Keratinocyte (primary cell): ENCODE results near the gene NREP. TPM values are rescaled to one million over a fixed set of nuclear protein-coding genes. Genes with fewer than 3 reads are reported as not detected.
A peak's percentile ranks its signal among the peaks of the same experiment; 100 is the strongest.

Experiments used
- DNase-seq: peaks from one replicate; pipeline ENCODE4 v3.0.0-alpha.2; 2011; ENCODE audit warnings: low read depth, missing footprints, low spot score
- FAIRE-seq: peaks from 2 replicates; lab custom pipeline; 2011; peaks lifted over from hg19 to GRCh38; lab: Jason Lieb, UNC
- H2AFZ ChIP-seq: 2 replicates; pipeline ENCODE4 v1.6.0; 2012; ENCODE audit warnings: low read length, control low read depth, inconsistent platforms; ENCODE audit not compliant: control insufficient read depth
- H3K27ac ChIP-seq: 2 replicates; pipeline ENCODE4 v1.5.1; 2011; ENCODE audit warnings: low read length; ENCODE audit not compliant: control insufficient read depth, insufficient read depth
- H3K27me3 ChIP-seq: 3 replicates; pipeline ENCODE4 v1.6.0; 2011; ENCODE audit warnings: low read length; ENCODE audit not compliant: control insufficient read depth, insufficient read depth; ENCODE audit errors: extremely low read depth
- H3K36me3 ChIP-seq, 2 experiments: 2 replicates in 1 of 2; 3 replicates in 1 of 2; pipeline ENCODE4 v1.5.1; 2011; ENCODE audit warnings: low read length in 2 of 2, mild to moderate bottlenecking in 1 of 2; ENCODE audit not compliant: control insufficient read depth in 2 of 2, insufficient read depth in 2 of 2; ENCODE audit errors: extremely low read depth in 1 of 2
- H3K4me1 ChIP-seq: 3 replicates; pipeline ENCODE4 v1.5.1; 2011; ENCODE audit warnings: low read length; ENCODE audit not compliant: control insufficient read depth, insufficient read depth; ENCODE audit errors: extremely low read depth
- H3K4me2 ChIP-seq: 3 replicates; pipeline ENCODE4 v1.6.0; 2011; ENCODE audit warnings: low read depth, low read length; ENCODE audit not compliant: control insufficient read depth, insufficient read depth; ENCODE audit errors: extremely low read depth
- H3K4me3 ChIP-seq, 3 experiments: fragments of 200-600 bp in 1 of 3; sonication (generic) in 1 of 3; 2 replicates in 2 of 3; 3 replicates in 1 of 3; pipeline ENCODE4 v1.5.1; 2011 to 2016; ENCODE audit warnings: low read length in 3 of 3, mild to moderate bottlenecking in 3 of 3, control low read depth in 2 of 3, inconsistent platforms in 1 of 3, low read depth in 1 of 3, mixed read lengths in 1 of 3, mixed run types in 1 of 3, moderate library complexity in 1 of 3; ENCODE audit not compliant: control insufficient read depth in 2 of 3, insufficient read depth in 2 of 3; ENCODE audit errors: extremely low read depth in 1 of 3
- H3K79me2 ChIP-seq: 2 replicates; pipeline ENCODE4 v1.6.0; 2012; ENCODE audit warnings: low read length; ENCODE audit not compliant: control insufficient read depth, insufficient read depth
- H3K9ac ChIP-seq: 3 replicates; pipeline ENCODE4 v1.6.0; 2011; ENCODE audit warnings: low read length; ENCODE audit not compliant: control insufficient read depth, insufficient read depth; ENCODE audit errors: extremely low read depth
- H3K9me1 ChIP-seq: 3 replicates; pipeline ENCODE4 v1.6.0; 2011; ENCODE audit warnings: low read length; ENCODE audit not compliant: control insufficient read depth, insufficient read depth; ENCODE audit errors: extremely low read depth
- H3K9me3 ChIP-seq: 2 replicates; pipeline ENCODE4 v1.5.1; 2012; ENCODE audit warnings: low read depth, low read length; ENCODE audit not compliant: control insufficient read depth
- H4K20me1 ChIP-seq: 3 replicates; pipeline ENCODE4 v1.6.0; 2011; ENCODE audit warnings: low read length; ENCODE audit not compliant: control insufficient read depth, insufficient read depth; ENCODE audit errors: extremely low read depth
- EZH2 ChIP-seq: IDR thresholded peaks from one replicate; pipeline ENCODE4 v1.6.1; 2012; ENCODE audit warnings: inconsistent platforms, mild to moderate bottlenecking, low read length, moderate library complexity
- dilution Hi-C: fragments of 300-500 bp; cut with MboI; formaldehyde crosslinking; loops from one replicate; pipeline ENCODE4 v1.7.0; 2020; ENCODE audit warnings: low sequenced_read_pairs; ENCODE audit not compliant: extremely low pct_ligation_motif_present
- polyA plus RNA-seq, 5 experiments: library from polyadenylated mRNA; depleted of rRNA in 3 of 5; stranded (reverse) in 3 of 5; stranded (forward) in 1 of 5; unstranded in 1 of 5; fragments of >200 nt; gene quantifications; 1 replicate in 1 of 5; 2 replicates in 3 of 5; 3 replicates in 1 of 5; pipeline versions ENCODE4 v1.2.1 to v1.2.3, GENCODE V29; 2011 to 2012; ENCODE audit warnings: missing spikeins in 2 of 5, low read depth in 1 of 5, low replicate concordance in 1 of 5
- TF ChIP-seq, protein P1 (sequence below), 3 experiments: IDR thresholded peaks in 1 of 3; conservative IDR thresholded peaks in 1 of 3; optimal IDR thresholded peaks in 1 of 3; 2 replicates in 2 of 3; 3 replicates in 1 of 3; pipeline versions ENCODE3 to v1.5.1; 2011; ENCODE audit warnings: low read length in 3 of 3, mild to moderate bottlenecking in 3 of 3, moderate library complexity in 2 of 3, control low read depth in 1 of 3, inconsistent platforms in 1 of 3; ENCODE audit not compliant: insufficient read depth in 2 of 3; ENCODE audit errors: extremely low read depth in 1 of 3

NREP gene
- polyA plus RNA-seq, 1 donor (not counting 4 experiments of a cell fraction or from before 2014, with no cell fraction given): 9.1 TPM

DNA sequence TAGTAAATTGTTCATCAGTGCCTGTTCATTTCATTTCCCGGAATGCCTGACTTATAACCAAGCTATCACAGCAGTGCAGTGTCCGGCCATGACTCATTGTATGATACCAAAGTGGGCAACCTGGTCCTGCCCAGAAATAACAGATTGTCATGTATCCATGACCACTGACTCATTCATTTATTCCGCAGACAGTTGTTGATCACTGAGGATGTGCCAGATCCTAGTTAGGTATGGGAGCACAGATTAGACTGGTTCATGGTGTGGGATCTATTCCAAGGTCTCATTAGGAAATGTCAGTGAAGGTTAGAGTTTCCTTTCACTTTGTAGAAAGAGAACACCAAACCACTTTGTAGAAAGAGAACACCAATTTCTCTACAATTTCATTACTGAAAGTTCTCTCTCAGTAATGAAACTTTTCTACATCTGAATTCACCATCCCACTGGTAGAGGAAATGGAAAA, 8.7 kb downstream of the NREP start:
- FAIRE-seq: peak; percentile 26

GRCh38 chr5:111747337-111747736, 9.7 kb downstream of the NREP start:
- Histone ChIP-seq H3K4me3 (no peak overlapping the region), H3K27ac (no peak overlapping the region), H3K36me3 (no peaks in the 10 kb centered on the region), H3K79me2 (no peaks in the 10 kb centered on the region), H4K20me1 (no peaks in the 10 kb centered on the region), H2AFZ (no peak overlapping the region), H3K9me3 (no peaks in the 10 kb centered on the region), H3K27me3 (no peaks in the 10 kb centered on the region), H3K4me2 (no peak overlapping the region), H3K4me1 (peaks cover 5% of the 10 kb centered on the region), H3K9ac (no peak overlapping the region), H3K9me1 (no peaks in the 10 kb centered on the region)
- FAIRE-seq: no peak
- no peak for DNase-seq
- TF ChIP-seq, protein P1, sequence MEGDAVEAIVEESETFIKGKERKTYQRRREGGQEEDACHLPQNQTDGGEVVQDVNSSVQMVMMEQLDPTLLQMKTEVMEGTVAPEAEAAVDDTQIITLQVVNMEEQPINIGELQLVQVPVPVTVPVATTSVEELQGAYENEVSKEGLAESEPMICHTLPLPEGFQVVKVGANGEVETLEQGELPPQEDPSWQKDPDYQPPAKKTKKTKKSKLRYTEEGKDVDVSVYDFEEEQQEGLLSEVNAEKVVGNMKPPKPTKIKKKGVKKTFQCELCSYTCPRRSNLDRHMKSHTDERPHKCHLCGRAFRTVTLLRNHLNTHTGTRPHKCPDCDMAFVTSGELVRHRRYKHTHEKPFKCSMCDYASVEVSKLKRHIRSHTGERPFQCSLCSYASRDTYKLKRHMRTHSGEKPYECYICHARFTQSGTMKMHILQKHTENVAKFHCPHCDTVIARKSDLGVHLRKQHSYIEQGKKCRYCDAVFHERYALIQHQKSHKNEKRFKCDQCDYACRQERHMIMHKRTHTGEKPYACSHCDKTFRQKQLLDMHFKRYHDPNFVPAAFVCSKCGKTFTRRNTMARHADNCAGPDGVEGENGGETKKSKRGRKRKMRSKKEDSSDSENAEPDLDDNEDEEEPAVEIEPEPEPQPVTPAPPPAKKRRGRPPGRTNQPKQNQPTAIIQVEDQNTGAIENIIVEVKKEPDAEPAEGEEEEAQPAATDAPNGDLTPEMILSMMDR (optimal IDR thresholded peaks at IDR 0.05 in 1 of 3, IDR thresholded peaks at IDR 0.05 in 1 of 3, conservative IDR thresholded peaks at IDR 0.05 in 1 of 3; ENCODE audit: extremely low read depth in 1 of 3, insufficient read depth in 2 of 3, low read length in 3 of 3): no peak
- no peak for TF ChIP-seq EZH2
- dilution Hi-C loops: no loop called here

More for the DNA sequence above, 8.7 kb downstream of the NREP start:
- TF ChIP-seq EZH2: no peak
- TF ChIP-seq, protein P1 (optimal IDR thresholded peaks at IDR 0.05 in 1 of 3, IDR thresholded peaks at IDR 0.05 in 1 of 3, conservative IDR thresholded peaks at IDR 0.05 in 1 of 3; ENCODE audit: extremely low read depth in 1 of 3, insufficient read depth in 2 of 3, low read length in 3 of 3): no peak
- Histone ChIP-seq H4K20me1 (no peaks in the 10 kb centered on the region), H3K36me3 (no peaks in the 10 kb centered on the region), H3K79me2 (no peaks in the 10 kb centered on the region), H3K27me3 (no peaks in the 10 kb centered on the region), H3K4me2 (no peak overlapping the region), H3K9me3 (no peaks in the 10 kb centered on the region), H3K27ac (no peak overlapping the region), H3K9me1 (no peaks in the 10 kb centered on the region), H2AFZ (no peak overlapping the region), H3K9ac (no peak overlapping the region), H3K4me1 (peaks cover 5% of the 10 kb centered on the region), H3K4me3 (no peak overlapping the region)
- dilution Hi-C loops: no loop called here
- DNase-seq: no peak
